Neutrophil (primary cell): Measurements from ENCODE around the gene CRELD1.

Source experiments
- H3K27ac ChIP-seq: fragments of 200-600 bp; sonication (generic); 2 replicates; pipeline ENCODE4 v1.5.1; 2016; ENCODE audit warnings: mild to moderate bottlenecking, moderate library complexity
- H3K27me3 ChIP-seq: fragments of 200-600 bp; sonication (generic); 2 replicates; pipeline ENCODE4 v1.6.0; 2016; ENCODE audit warnings: mild to moderate bottlenecking
- H3K36me3 ChIP-seq: fragments of 200-600 bp; sonication (generic); 2 replicates; pipeline ENCODE4 v1.5.1; 2017
- H3K4me1 ChIP-seq, 2 experiments: fragments of 200-600 bp in 1 of 2; sonication (generic) in 1 of 2; 1 replicate in 1 of 2; 2 replicates in 1 of 2; pipeline versions ENCODE4 v1.5.1 to v1.6.1; 2013 to 2016; ENCODE audit warnings: low read depth in 1 of 2, low read length in 1 of 2, mild to moderate bottlenecking in 1 of 2, moderate library complexity in 1 of 2; ENCODE audit not compliant: control insufficient read depth in 1 of 2, insufficient read depth in 1 of 2
- H3K4me3 ChIP-seq, 2 experiments: fragments of 200-600 bp in 1 of 2; sonication (generic) in 1 of 2; 1 replicate in 1 of 2; 2 replicates in 1 of 2; pipeline ENCODE4 v1.5.1; 2013 to 2016; ENCODE audit warnings: low read depth in 1 of 2, low read length in 1 of 2, mild to moderate bottlenecking in 1 of 2, moderate library complexity in 1 of 2
- H3K9me3 ChIP-seq: fragments of 200-600 bp; sonication (generic); 2 replicates; pipeline ENCODE4 v1.5.1; 2016
- CTCF ChIP-seq: fragments of 200-600 bp; sonication (generic); IDR thresholded peaks from 2 replicates; pipeline ENCODE4 v1.5.1; 2016; ENCODE audit warnings: antibody characterized with exemption

CRELD1 gene

DNA sequence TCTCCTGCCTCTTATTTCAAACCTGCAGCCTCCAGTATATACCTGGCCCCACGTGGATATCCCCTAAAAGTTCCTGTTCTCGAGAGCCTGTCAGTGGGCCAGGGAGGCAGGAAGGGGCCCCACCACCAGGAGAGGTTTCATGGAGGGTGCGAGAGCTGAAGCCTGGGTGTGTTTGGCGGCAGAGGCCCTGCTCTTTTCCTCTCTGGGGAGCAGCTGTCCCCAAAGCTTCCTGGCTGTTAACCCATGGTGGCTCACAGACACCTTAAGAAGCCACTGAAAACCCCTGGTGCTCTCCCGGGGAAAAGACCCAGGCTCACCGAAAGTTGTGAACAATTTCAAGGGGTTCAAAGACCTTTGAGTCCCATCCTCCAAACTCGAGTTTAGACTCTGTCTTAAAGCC, 17.5 kb downstream of the CRELD1 start:
- no peaks in the 10 kb centered on the region for H3K9me3 ChIP-seq
- H3K27me3 ChIP-seq, result peaks cover 27% of the 10 kb centered on the region
- no peaks in the 10 kb centered on the region for H3K36me3 ChIP-seq
- TF ChIP-seq CTCF, result no peak
- no peak overlapping the region for H3K4me3 ChIP-seq
- H3K4me1 ChIP-seq, result peaks cover 15 to 16% of the 10 kb centered on the region in 2 experiments
- no peak overlapping the region for H3K27ac ChIP-seq

DNA sequence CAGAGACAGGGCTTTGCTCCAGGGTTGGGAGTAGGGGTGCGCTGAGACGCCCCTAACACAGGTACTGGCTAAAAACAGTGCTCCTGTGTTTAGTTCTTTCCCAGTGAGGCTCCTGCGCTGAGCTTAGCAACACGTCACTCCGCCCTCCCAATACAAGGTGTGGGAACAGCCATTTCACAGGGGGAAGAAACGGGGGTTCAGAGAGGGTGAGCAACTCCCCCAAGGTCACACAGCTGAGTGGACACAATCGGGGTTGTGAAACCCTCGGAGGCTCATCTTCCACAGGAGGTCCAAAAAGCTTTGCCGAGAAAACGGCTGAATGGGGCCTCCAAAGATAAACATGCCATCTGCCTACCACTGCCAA, 17.9 kb downstream of the CRELD1 start:
- Histone ChIP-seq H3K4me1 (peaks cover 12 to 14% of the 10 kb centered on the region in 2 experiments), H3K27ac (no peak overlapping the region)

GRCh38 chr3:9951962-9952805, 18.6 kb downstream of the CRELD1 start, which contains the start of gene PRRT3:
PRRT3 (minus strand) TSS chr3:9952408; CDS start chr3:9950115, 2,293 bp downstream.
- H3K4me3 ChIP-seq, result no peak within 1 kb of the TSS
- no peaks in the 10 kb centered on the region for H3K36me3 ChIP-seq
- no peaks in the 10 kb centered on the region for H3K9me3 ChIP-seq
- H3K27me3 ChIP-seq, result peaks cover 27% of the 10 kb centered on the region
- TF ChIP-seq CTCF, result no peak
- peaks cover 11 to 12% of the 10 kb centered on the region in 2 experiments for H3K4me1 ChIP-seq
- H3K27ac ChIP-seq, result no peak within 1 kb of the TSS

More for the DNA sequence above, 17.9 kb downstream of the CRELD1 start:
- TF ChIP-seq CTCF, result no peak
- Histone ChIP-seq H3K36me3 (no peaks in the 10 kb centered on the region), H3K9me3 (no peaks in the 10 kb centered on the region), H3K4me3 (no peak overlapping the region), H3K27me3 (peaks cover 27% of the 10 kb centered on the region)

- Histone ChIP-seq H3K27ac (no peak overlapping the region), H3K9me3 (no peaks in the 10 kb centered on the region)
- TF ChIP-seq CTCF, result no peak
These were observed 21.5 kb downstream of the CRELD1 start for GRCh38 chr3:9955067-9955502.

DNA sequence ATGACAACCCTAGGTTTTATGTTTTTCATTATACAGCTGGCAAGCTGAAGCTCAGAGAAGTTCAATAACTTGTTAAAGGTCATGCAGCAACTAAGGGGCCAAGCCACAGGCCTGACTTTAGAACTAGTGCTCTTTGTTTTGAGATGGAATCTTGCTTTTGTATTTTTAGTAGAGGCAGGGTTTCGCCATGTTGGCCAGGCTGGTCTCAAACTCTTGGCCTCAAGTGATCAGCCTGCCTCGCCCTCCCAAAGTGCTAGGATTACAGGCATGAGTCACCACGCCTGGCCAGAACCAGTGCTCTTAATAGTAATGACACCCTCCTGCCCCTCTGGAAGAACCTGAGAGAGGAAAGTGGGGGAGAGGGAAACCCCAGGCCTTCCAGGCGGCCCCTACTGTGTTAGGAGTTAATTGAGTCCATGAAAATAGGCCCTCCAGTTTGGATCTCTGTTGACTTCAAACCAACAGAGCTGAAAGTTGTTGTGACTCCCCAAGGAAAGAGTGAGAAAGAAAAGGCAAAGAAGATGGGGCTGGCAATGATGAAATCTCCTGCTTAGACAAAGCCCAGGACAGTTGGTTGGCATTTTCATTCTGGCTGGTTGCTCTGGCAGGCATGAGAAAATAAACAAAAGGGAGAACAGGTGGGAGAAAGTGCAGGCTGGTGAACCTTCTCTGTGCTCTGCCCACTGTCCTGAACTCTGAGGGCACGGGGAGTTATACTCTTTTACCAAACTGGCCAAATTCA, 22.1 kb downstream of the CRELD1 start:
- H3K4me3 ChIP-seq, result no peak overlapping the region
- H3K36me3 ChIP-seq, result no peaks in the 10 kb centered on the region
- peaks cover 11 to 12% of the 10 kb centered on the region in 2 experiments for H3K4me1 ChIP-seq
- no peak overlapping the region for H3K27ac ChIP-seq
- H3K27me3 ChIP-seq, result peaks cover 24% of the 10 kb centered on the region
- no peaks in the 10 kb centered on the region for H3K9me3 ChIP-seq
- TF ChIP-seq CTCF, result no peak

More at GRCh38 chr3:9955067-9955502, 21.5 kb downstream of the CRELD1 start:
- peaks cover 11 to 12% of the 10 kb centered on the region in 2 experiments for H3K4me1 ChIP-seq
- no peaks in the 10 kb centered on the region for H3K36me3 ChIP-seq
- H3K4me3 ChIP-seq, result no peak overlapping the region
- H3K27me3 ChIP-seq, result peaks cover 27% of the 10 kb centered on the region
